Astrocyte of the spinal cord (primary cell): ENCODE data around the gene ADGRE3.
"Not testable (repeated sequence)": the region's sequence is repeated elsewhere in the genome, so short reads cannot be mapped to it uniquely, and the experiment has no call there.

Experiments
- DNase-seq: peaks from one replicate; pipeline ENCODE4 v3.0.0; 2011; ENCODE audit warnings: low read depth, low spot score
- H3K4me3 ChIP-seq: 2 replicates; pipeline ENCODE4 v1.5.1; 2011; ENCODE audit warnings: low read depth, mild to moderate bottlenecking, low read length, moderate library complexity
- in situ Hi-C: cut with HindIII; loops from 2 replicates; pipeline ENCODE4 v1.10.0; 2017; ENCODE audit warnings: low sequenced_read_pairs
- TF ChIP-seq, protein P1 (sequence below): IDR thresholded peaks from 2 replicates; pipeline ENCODE4 v1.5.1; 2012; ENCODE audit warnings: low read depth, mild to moderate bottlenecking, low read length, inconsistent platforms

ADGRE3 gene

DNA sequence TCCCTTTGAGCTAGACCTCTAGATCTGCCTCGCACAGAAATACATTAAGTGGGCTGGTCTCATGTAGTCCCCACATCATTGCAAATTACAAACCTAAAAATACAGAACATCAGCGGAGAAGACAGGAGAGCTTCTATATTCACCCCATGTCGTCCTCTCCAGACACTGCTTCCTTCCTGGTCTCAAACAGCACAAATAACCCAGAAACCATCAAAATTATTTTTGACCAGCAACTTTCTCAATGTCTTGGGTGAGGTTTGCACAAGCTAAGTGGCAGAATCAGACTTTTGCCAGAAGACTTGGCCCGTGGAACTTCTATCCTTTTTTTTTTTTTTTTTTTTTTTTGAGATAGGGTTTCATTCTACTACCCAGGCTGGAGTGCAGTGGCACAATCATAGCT is 63.6 kb downstream of the ADGRE3 start:
- DNase-seq, result no peak
- in situ Hi-C loops, result no loop called here
- H3K4me3 ChIP-seq, result no peak overlapping the region
- TF ChIP-seq, protein P1, sequence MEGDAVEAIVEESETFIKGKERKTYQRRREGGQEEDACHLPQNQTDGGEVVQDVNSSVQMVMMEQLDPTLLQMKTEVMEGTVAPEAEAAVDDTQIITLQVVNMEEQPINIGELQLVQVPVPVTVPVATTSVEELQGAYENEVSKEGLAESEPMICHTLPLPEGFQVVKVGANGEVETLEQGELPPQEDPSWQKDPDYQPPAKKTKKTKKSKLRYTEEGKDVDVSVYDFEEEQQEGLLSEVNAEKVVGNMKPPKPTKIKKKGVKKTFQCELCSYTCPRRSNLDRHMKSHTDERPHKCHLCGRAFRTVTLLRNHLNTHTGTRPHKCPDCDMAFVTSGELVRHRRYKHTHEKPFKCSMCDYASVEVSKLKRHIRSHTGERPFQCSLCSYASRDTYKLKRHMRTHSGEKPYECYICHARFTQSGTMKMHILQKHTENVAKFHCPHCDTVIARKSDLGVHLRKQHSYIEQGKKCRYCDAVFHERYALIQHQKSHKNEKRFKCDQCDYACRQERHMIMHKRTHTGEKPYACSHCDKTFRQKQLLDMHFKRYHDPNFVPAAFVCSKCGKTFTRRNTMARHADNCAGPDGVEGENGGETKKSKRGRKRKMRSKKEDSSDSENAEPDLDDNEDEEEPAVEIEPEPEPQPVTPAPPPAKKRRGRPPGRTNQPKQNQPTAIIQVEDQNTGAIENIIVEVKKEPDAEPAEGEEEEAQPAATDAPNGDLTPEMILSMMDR, result no peak

DNA sequence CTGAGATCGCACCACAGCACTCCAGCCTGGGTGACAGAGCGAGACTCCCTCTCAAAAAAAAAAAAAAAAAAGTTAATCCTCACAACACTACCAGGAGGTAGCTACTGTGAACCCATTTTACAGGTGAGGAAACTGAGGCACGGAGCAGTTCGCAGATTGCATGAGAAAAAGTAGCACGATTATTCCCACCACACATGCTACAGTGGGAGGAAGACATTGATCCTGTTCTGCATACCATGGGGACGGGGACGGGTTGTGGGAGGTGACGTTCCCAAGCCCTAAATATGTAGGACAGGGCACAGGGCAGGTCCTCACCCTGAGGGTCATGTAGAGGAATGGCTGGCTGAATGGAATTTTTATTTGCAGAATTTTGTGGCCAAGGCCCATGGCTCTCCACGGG is 68.0 kb downstream of the ADGRE3 start:
- in situ Hi-C loops, result no loop called here
- H3K4me3 ChIP-seq, result no peak overlapping the region
- DNase-seq, result no peak
- TF ChIP-seq, protein P1, result no peak

DNA sequence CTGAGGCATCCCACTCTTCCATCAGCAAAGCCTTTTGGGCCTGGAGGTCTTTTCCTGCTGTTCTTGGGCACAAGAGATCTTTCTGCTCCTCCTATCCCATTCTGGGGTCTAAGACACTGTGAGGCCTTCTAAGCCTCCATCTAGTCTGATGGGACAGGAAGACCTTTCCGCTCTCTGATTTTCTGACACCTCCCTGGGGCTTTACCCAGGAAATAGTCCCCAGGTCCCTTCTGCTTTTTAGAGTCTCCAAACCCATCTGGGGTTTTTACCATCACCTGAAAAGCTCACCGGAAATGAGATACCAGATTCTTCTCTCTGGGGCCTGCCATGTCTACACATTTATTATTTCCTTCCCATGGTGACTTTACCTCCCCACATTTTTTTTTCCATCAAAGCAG is 70.7 kb downstream of the ADGRE3 start:
- TF ChIP-seq, protein P1, result no peak
- H3K4me3 ChIP-seq, result no peak overlapping the region
- in situ Hi-C loops, result no loop called here
- DNase-seq, result no peak

DNA sequence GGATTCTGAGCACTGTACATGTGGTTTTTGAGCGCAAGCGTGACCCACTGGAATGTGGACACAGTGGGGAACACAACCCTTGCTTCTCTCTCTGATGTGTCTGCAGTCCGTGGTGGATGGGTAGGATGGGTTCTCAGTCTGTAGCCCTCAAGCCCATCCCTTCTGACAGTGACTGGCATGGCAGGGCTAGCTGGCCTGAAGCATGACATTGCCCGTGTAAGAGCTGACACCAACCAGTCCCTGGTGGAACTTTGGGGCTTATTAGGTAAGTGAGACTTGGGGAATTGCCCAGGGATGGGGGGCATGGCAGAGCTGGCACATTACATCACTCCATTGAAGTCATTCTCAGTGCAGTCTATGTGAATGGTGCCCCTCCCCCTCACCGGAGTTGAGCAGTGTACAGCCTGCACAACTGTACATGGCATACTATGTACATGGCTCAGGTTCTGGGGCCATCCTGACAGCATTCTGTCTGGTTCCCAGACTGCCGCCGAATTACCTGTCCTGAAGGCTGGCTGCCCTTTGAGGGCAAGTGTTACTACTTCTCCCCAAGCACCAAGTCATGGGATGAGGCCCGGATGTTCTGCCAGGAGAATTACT is 75.0 kb downstream of the ADGRE3 start:
- H3K4me3 ChIP-seq, result no peak overlapping the region
- in situ Hi-C loops, result no loop called here
- TF ChIP-seq, protein P1, result no peak
- DNase-seq, result no peak

DNA sequence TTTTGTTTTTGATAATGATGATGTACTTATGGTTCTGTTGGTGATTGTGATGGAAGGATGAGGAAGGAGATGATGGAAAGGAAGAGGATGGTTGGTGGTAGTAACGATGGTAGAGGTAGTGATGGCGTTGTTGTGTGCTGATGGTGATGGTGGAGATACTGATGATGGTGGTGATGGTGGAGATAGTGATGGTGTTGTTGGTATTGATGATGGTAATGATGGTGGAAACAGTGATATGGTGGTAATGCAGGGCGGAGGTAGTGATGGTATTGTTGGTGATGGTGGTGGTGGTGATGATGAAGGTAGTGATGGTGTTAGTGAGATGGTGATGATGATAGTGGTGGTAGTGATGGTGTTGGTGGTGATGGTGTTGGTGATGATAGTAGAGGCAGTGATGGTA is 79.1 kb downstream of the ADGRE3 start:
- TF ChIP-seq, protein P1, result no peak
- DNase-seq, result no peak
- in situ Hi-C loops, result no loop called here
- no peak overlapping the region for H3K4me3 ChIP-seq

DNA sequence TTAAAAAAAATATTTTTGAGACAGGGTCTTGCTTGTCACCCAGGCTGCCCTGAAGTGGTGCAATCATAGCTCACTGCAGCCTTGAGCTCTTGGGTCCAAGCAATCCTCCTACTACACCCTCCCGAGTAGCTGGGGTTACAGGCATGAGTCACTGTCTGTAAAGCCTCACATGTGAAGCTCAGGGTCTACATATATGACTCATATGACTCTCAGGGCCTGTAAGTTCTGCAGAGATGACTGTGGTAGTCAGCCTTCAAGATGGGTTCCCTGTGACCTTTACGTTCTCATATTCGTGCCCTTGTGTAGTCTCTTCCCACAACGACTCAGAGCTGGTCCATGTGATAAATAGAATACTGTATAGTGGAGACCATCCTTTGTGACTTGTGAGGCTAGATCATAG is 85.2 kb downstream of the ADGRE3 start:
- DNase-seq, in situ Hi-C loops, H3K4me3 ChIP-seq: not testable (repeated sequence)

DNA sequence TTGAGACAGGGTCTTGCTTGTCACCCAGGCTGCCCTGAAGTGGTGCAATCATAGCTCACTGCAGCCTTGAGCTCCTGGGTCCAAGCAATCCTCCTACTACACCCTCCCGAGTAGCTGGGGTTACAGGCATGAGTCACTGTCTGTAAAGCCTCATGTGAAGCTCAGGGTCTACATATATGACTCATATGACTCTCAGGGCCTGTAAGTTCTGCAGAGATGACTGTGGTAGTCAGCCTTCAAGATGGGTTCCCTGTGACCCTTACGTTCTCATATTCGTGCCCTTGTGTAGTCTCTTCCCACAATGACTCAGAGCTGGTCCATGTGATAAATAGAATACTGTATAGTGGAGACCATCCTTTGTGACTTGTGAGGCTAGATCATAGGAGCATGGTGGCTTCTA is 89.5 kb downstream of the ADGRE3 start:
- peak; percentile 22 for DNase-seq
- H3K4me3 ChIP-seq, result not testable (repeated sequence)

DNA sequence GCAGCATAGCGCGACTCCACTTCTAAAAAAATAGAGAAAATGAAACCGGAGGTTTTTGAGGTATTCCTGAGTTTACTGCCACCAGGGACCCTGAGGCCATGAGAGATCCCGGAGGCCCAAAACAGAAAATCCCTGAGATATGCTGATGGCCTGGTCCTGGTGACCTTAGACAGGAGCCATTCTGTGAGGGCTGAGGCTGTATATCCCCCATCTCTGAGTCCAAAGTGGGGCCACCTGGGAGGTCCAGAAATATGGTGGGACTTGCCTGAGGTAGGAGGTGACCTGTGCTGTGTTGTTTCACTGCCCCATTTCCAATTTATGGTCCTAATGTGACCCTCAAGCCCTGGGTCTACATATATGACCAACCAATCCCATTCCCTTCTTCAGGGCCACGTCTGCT is 90.3 kb downstream of the ADGRE3 start:
- in situ Hi-C loops, DNase-seq, H3K4me3 ChIP-seq: not testable (repeated sequence)

More for the DNA sequence above, 89.5 kb downstream of the ADGRE3 start:
- in situ Hi-C loops, result not testable (repeated sequence)
